Uterus (tissue), 4 donors: Measurements from ENCODE around the gene BBS9. TPM values are rescaled to one million over a fixed set of nuclear protein-coding genes. Genes with fewer than 3 reads are reported as not detected.

Experiments
- DNase-seq, 2 donors: peaks; one replicate each; pipeline ENCODE4 v3.0.0-alpha.2; 2019 to 2020
- H3K27ac ChIP-seq, 2 donors: fragments of 200-600 bp; sonication (generic); 1 replicate in 1 of 2; 2 replicates in 1 of 2; pipeline ENCODE4 v1.5.1; 2016 to 2018
- H3K27me3 ChIP-seq, 2 donors: fragments of 200-600 bp; sonication (generic); one replicate each; pipeline ENCODE4 v1.5.1; 2018 to 2019; ENCODE audit warnings: control low read depth in 1 of 2
- H3K36me3 ChIP-seq, 2 donors: fragments of 200-600 bp; sonication (generic); one replicate each; pipeline ENCODE4 v1.5.1; 2019; ENCODE audit warnings: control low read depth in 1 of 2
- H3K4me1 ChIP-seq, 2 donors: fragments of 200-600 bp; sonication (generic); one replicate each; pipeline ENCODE4 v1.5.1; 2018 to 2019; ENCODE audit warnings: control low read depth in 1 of 2
- H3K4me3 ChIP-seq, 2 donors: fragments of 200-600 bp; sonication (generic); 1 replicate in 1 of 2; 2 replicates in 1 of 2; pipeline ENCODE4 v1.5.1; 2018 to 2019; ENCODE audit warnings: mild to moderate bottlenecking in 1 of 2
- H3K9me3 ChIP-seq, 2 donors: fragments of 200-600 bp; sonication (generic); one replicate each; pipeline ENCODE4 v1.5.1; 2019; ENCODE audit warnings: control low read depth in 1 of 2
- POLR2A ChIP-seq, 2 donors: fragments of 450-650 bp; IDR thresholded peaks; one replicate each; pipeline ENCODE4 v1.6.1; 2016; ENCODE audit warnings: antibody characterized with exemption in 2 of 2, mild to moderate bottlenecking in 1 of 2, moderate library complexity in 1 of 2
- intact Hi-C: fragments of 100-400 bp; cut with DNase I; formaldehyde crosslinking; loops from one replicate; pipeline ENCODE4 v1.15.1; 2023; ENCODE audit warnings: low total_unique reads
- total RNA-seq, 4 donors: library from RNA; depleted of rRNA in 3 of 4; stranded (reverse); fragments of >200 nt in 3 of 4; gene quantifications; one replicate each; pipeline versions ENCODE4 v1.1.0 to v1.2.4, GENCODE V29; 2014 to 2023
- TF ChIP-seq, protein P1 (sequence below), 4 experiments: fragments of 200-600 bp in 2 of 4; fragments of 450-650 bp in 2 of 4; sonication (generic) in 2 of 4; IDR thresholded peaks; one replicate each; pipeline ENCODE4 v1.5.1; 2016 to 2019; ENCODE audit warnings: antibody characterized with exemption in 4 of 4, mild to moderate bottlenecking in 2 of 4, moderate library complexity in 1 of 4
- donor health status: DM: yes; HTN: yes; CAD: no.

Gene BBS9
- total RNA-seq, 4 donors from 2014 or later: 24.1 to 77.4 (median 39.4) TPM

DNA sequence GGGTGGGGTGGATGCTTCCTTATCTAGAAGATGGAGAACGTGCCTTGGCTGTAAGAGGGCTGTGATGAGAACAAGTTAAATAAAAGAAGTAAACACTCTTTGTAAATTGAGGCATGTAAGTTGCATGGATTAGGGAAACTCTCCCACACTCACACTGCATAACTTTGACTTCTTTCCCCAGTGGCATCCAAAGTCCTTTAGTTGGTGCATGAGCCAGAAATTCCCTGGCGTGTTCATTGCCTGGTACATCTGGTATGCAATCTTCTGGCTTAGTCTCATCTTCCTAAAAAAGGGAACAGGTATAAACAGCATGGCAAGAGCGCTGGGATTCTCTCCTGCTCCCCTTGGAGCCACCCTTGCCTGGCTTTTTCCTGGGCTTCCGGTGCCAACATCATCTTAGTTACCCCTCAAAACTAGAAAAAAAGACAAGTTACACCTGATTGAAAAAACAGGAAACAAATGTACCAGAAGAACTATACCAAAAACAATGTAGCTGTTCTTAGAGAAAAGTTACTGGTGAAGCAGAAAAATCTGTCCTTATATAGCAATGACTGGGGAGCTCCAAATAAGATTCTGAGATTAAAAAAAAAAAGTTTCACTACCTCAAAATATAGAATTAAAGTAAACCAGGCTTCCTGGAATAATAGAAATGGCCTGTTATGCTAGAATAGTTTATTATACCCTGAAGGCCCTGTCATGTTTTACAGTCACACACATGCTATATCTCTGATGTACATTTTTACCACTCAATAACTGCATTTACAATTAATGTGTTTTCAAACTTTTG, 30.0 kb upstream of the BBS9 start:
- no peak overlapping the region for H3K27ac ChIP-seq
- no peaks in the 10 kb centered on the region for H3K4me1 ChIP-seq
- no peak for DNase-seq
- intact Hi-C loops: no loop called here
- no peaks in the 10 kb centered on the region for H3K27me3 ChIP-seq
- no peaks in the 10 kb centered on the region for H3K9me3 ChIP-seq
- H3K36me3 ChIP-seq: no peaks in the 10 kb centered on the region
- H3K4me3 ChIP-seq: no peak overlapping the region
- TF ChIP-seq, protein P1, sequence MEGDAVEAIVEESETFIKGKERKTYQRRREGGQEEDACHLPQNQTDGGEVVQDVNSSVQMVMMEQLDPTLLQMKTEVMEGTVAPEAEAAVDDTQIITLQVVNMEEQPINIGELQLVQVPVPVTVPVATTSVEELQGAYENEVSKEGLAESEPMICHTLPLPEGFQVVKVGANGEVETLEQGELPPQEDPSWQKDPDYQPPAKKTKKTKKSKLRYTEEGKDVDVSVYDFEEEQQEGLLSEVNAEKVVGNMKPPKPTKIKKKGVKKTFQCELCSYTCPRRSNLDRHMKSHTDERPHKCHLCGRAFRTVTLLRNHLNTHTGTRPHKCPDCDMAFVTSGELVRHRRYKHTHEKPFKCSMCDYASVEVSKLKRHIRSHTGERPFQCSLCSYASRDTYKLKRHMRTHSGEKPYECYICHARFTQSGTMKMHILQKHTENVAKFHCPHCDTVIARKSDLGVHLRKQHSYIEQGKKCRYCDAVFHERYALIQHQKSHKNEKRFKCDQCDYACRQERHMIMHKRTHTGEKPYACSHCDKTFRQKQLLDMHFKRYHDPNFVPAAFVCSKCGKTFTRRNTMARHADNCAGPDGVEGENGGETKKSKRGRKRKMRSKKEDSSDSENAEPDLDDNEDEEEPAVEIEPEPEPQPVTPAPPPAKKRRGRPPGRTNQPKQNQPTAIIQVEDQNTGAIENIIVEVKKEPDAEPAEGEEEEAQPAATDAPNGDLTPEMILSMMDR (IDR thresholded peaks at IDR 0.05): no peak
- no peak for TF ChIP-seq POLR2A (IDR thresholded peaks at IDR 0.05)

DNA sequence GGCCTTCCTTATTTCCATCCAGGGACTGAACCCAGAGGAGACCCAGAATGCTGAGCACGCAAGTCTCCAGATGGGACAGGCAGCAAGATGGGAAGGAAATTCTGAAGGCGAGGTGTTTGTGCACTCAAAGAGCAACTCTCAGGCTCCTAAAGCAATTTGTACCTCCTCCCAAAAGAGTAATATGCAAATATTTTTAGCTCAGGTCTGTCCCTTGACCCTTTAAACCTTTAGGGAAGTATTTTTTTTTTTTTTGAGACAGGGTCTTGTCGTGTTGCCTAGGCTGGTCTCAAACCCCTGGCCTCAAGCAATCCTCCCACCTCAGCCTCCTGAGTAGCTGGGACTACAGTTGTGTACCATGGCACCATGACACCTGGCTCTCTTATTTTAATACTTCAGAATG, 28.6 kb upstream of the BBS9 start:
- Histone ChIP-seq H3K4me3 (no peak overlapping the region), H3K9me3 (no peaks in the 10 kb centered on the region), H3K36me3 (no peaks in the 10 kb centered on the region), H3K27me3 (no peaks in the 10 kb centered on the region), H3K27ac (no peak overlapping the region), H3K4me1 (peaks cover 0 to 2% of the 10 kb centered on the region in 2 donors)
- TF ChIP-seq, protein P1 (IDR thresholded peaks at IDR 0.05): no peak
- TF ChIP-seq POLR2A (IDR thresholded peaks at IDR 0.05): no peak
- intact Hi-C loops: no loop called here
- DNase-seq: no peak

DNA sequence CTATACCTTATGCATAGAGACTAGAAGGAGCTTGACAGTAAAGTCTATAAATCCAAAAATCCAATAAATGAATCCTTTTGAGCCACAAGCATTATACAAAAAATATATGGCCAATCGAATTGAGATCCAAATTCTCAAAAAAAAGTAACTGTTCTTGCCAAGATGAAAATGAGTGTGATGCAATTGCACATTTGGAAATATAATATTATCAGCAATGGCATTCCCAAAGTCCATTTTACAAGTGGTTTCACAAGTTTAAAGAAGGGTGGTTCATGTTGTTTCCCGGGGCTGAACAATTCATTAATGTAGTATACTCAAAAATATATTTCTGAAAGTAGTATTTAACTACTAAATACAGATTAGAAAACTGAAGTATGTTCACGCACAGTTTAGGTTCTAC, 27.5 kb upstream of the BBS9 start:
- no peak for TF ChIP-seq POLR2A (IDR thresholded peaks at IDR 0.05)
- TF ChIP-seq, protein P1 (IDR thresholded peaks at IDR 0.05): no peak
- Histone ChIP-seq H3K4me3 (no peak overlapping the region), H3K27ac (no peak overlapping the region), H3K4me1 (peaks cover 0 to 11% of the 10 kb centered on the region in 2 donors), H3K9me3 (no peaks in the 10 kb centered on the region), H3K27me3 (no peaks in the 10 kb centered on the region), H3K36me3 (no peaks in the 10 kb centered on the region)
- intact Hi-C loops: no loop called here
- DNase-seq: no peak

DNA sequence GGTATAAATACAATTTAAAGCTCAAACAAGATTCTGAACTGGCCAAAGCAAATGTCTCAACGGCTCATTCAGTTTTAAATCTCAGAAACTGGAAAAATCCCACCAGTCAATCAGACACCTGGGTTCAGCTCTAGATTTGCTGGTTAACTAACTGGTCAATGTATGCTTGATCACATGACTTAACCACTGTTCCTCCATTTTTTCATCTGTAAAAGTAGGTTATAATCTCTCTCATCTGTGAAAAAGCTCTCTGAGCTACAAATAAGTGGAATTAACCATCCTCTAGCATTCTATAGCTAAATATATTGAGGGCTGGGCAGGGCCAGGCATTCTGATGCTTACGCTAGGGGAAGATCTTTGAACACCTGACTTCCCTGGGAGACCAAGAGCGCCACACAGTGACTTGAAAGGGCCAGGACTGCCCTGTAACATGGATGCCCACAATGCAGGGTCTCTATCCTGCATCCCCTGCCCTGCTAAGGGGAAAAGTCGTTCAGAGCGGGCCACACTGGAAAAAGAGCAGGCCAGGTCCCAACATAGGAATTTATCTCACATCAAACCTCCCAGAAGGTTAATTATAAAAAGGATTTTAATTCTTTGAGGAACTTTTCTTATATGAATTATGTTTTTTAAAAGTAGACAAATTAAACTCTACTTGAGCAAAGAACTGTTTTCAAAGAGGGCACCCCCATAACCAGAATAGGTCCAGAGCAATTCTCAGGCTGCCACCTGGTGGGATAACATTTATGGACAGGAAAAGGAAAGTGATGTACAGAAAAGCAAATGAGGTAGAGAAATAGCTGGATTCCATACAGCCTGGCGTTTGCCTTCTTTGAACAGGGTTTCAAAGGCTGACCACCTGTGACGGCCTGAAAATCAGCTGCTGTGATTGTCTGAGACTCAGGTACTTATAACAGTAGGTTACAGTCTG, 22.0 kb upstream of the BBS9 start:
- peak overlapping the region in 1 of 2 donors; percentile 5 for H3K27ac ChIP-seq
- peak overlapping the region in 1 of 2 donors; percentile 100 for H3K4me3 ChIP-seq
- intact Hi-C loops: no loop called here
- no peaks in the 10 kb centered on the region for H3K27me3 ChIP-seq
- H3K4me1 ChIP-seq: peaks cover 0 to 20% of the 10 kb centered on the region in 2 donors
- H3K9me3 ChIP-seq: no peaks in the 10 kb centered on the region
- no peak for TF ChIP-seq POLR2A (IDR thresholded peaks at IDR 0.05)
- TF ChIP-seq, protein P1 (IDR thresholded peaks at IDR 0.05): peak; percentile 35 to 54 (median 38)
- DNase-seq: peak in 1 of 2 donors; percentile 39
- no peaks in the 10 kb centered on the region for H3K36me3 ChIP-seq
